Measurements from ENCODE around the gene FRMD1.
"Not testable (repeated sequence)": the region's sequence is repeated elsewhere in the genome, so short reads cannot be mapped to it uniquely, and the experiment has no call there.

FRMD1 gene

DNA sequence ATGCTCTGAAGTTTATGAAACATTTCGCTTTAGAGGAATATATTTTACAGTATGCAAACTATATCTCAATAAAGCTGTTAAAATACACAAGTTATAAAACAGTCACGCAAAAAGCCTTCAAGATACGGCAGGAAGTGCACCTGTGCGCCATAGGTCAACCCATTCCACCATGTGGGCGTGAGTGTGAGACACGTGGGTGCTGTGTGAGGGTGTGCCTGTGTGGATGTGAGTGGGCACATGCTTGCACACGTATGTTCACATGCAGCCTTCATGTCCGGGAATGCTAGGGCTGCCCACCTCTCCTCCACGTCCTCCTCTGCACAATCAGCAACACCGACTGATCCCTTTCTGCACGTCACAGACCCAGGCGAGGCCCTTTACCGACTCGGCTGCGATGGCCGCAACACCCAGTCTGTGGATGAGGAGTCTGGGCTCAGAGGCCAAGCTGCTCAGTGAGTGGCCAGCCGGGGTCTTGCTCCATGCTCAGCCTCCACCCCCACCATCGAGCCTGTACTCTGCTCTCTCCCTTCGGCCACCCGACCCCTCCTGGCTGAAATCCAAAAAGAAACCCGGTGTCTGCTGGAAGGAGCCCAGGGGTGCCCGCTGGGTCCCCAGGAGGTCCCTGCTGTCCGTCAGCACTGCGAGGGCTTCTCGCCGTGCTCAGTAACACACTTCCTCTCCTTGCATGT, 3.0 kb upstream of the FRMD1 start:
- in situ Hi-C loops (cut with MboI; ENCODE audit: low sequenced_read_pairs) = no loop called here

DNA sequence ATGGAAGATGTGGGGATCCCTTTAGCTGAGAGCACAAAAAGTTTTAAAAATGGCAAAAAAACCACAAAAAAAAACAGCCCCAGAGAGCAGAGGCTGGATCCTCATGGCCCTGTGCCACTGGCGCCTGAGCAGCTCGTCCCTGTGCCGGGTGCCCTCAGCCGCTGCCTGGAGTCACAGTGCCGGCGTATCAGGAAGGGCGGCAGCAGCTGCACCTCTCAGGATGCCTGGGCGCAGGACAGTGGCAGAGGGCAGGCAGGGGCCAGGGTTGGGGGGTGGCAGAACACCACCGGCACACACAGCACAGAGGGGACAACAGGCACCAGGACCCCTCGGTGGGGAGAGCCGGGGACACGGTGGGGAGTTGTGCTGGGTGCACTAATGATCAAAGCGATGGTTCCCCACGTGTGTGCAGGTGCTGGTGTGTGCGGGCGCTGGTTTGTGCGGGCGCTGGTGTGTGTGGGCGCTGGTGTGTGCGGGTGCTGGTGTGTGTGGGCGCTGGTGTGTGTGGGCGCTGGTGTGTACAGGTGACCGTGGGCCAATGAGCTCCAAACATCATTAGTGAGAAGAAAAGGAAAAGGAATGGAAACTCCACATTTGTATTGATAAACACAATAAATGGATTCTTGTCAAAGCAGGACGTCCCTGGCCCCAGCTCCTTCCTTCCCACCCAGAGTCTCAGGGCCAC, 1.5 kb upstream of the FRMD1 start:
- in situ Hi-C loops (cut with MboI; ENCODE audit: low sequenced_read_pairs) = no loop called here

DNA sequence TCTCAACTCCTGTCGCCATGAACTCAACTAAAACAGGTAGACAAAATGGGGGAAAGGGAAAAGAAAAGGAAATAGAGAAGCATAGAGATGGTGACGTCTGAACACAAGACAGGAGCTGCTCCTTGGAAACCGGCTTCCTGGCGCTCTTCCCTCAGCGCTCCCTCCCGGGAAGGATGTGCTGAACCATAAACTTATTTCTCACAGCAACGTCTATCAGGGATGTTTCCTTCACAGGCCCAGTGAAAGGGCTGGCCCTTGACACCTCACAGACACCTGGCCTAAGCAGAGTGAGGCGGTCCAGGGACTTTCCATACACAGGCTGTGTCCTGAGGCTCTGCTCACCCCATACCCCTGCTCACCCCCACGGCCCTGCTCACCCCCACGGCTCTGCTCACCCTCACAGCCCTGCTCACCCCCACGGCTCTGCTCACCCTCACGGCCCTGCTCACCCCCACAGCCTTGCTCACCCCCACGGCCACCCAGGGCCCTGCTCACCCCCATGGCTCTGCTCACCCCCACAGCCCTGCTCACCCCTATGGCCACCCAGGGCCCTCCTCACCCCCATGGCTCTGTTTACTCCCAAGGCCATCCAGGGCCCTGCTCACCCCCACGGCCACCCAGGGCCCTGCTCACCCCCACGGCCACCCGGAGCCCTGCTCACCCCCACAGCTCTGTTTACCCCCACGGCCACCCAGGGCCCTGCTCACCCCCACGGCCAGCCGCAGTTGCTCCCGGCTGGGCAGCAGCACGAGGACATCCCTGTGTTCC, 653 bp downstream of the FRMD1 start:
- in situ Hi-C loops (cut with MboI; ENCODE audit: low sequenced_read_pairs) = no loop called here

DNA sequence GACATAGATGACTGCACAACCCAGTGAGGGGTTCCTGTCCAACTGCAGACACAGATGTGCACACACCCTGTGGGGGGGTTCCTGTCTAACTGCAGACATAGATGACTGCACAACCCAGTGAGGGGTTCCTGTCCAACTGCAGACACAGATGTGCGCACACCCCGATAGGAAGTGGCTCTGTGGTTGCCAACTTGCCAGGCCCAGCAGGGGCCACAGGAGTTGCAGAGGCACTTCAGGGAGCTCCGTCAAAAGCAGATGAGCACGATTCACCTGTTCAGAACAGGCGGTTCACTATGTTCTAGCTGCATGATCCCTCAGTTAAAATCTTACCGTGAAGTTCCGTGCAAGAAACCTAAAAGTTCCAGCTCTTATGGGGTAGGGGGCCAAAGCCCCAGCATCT, 1.6 kb downstream of the FRMD1 start:
- in situ Hi-C loops (cut with MboI; ENCODE audit: low sequenced_read_pairs) = not testable (repeated sequence)

DNA sequence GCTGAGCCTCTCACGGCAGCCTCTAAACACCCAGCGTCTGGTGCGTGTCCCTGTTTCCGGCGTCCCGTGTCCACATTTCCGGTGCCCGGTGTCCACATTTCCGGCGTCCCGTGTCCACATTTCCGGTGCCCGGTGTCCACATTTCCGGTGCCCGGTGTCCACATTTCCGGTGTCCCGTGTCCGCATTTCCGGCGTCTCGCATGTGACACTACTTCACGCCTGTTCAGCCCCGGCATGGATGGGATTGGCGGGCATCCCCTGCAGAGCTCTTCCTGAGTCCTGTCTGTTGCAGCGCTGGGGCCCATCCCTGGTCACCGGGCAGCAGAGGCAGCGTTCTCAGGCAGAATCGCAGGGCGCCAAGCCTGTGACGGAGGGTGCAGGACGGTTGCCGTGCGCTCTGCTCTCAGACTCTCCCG, 3.2 kb downstream of the FRMD1 start:
- in situ Hi-C loops (cut with MboI; ENCODE audit: low sequenced_read_pairs) = no loop called here

DNA sequence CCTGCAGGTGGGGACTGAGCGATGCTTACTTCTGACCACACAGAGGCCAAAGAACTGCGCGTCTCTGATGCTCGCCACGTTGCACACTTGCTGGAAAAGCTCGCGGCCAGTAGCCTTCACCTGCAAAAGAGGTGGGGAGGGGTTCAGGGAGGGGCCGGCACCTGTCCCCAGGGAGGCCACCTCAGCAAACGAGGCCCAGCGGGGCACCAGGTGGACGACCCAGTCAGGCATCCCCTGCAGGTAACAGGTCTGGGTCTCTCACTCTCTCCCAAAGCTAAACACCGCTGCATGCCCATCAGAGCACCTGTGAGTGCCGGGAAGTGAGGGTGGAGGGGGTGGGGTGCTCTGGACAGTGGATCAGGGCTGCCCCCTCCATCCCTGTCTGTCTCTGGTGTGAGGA, 3.8 kb downstream of the FRMD1 start:
- in situ Hi-C loops (cut with MboI; ENCODE audit: low sequenced_read_pairs) = no loop called here

DNA sequence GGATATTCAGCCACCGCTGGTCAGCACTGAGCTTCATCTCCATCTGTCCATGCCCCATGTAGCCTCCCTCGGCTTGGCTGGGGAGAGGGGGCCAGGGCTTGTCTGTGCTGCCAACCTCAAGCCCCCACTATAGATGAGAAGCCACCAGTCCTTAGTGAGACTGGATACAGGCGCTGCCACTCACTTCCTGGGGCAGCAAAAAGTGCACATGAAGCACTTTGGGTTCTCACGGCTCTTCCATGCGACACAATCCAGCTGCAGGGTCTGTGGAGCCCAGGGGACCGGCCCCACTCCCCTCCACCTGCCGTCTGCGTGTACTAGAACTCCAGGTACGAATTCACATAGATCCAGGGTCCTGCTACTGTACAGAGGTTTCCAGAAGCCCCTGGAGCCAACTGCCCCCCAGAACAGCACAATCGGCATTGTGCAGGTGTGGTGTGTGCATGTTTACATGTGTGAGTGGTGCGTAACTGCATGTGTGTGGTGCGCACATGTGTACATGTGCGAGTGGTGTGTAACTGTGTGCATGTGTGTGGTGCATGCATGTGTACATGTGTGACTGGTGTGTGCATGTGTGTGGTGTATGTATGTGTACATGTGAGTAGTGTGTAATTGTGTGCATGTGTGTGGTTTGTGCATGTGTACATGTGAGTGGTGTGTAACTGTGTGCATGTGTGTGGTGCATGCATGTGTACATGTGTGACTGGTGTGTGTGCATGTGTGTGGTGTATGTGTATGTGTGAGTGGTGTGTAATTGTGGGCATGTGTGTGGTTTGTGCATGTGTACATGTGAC, 4.9 kb downstream of the FRMD1 start:
- in situ Hi-C loops (cut with MboI; ENCODE audit: low sequenced_read_pairs) = no loop called here

DNA sequence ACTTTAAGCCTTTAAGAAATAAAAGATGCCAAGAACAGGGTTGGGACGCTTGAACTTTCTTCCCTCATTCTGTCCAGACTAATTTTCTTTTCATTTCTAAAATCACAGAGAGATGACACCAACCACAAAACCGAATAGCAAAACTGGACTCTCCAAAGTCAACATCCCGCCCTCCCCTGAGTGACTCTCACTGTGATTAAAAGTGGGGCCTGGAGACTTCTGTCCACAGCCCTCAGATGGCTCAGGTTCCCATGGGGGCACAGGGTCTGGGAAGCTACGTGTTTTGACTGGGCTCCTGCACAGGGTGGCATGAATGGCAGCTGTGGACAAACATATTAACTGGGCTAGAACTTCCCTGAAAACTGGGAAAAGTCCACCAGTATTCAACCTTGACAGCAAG, 6.3 kb downstream of the FRMD1 start:
- in situ Hi-C loops (cut with MboI; ENCODE audit: low sequenced_read_pairs) = no loop called here

DNA sequence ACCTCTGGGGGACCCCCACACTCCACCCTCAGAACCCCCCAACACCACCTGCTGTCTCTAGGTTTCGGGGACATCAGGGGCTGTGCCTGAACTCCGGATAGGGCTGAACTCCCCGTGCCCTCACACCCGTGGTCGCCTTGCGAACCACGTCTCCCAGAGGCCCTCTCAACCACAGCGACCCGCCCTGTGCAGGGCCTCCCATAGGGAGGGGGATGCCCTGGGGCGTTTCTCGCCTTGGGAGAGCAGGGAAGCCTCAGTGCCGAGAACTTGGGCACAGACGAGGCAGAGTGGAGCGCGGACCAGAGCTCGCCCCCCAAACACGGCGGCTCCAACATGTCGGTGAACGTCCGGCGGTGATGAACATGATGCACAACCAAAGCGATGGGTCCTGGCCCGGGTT, 6.8 kb downstream of the FRMD1 start:
- in situ Hi-C loops (cut with MboI; ENCODE audit: low sequenced_read_pairs) = no loop called here

DNA sequence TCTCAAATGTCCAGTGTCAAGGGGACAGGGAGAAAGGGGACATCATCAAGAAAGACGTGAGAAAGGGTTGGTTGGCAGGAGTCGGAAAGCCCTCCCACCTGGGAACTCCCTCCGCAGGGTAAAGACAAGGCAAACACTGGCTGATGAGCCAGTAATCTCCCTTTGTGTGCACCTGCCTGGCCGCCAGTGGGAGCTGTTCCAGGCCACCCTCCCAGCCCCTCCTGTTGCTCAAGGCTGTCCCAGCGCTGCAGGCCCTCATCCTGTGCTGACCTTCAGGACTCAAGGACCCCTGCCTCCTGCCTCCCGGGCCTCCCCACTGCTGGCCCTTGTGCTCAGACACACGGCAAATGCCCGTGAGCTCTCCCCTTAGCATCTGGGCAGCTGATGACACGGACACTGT, 7.4 kb downstream of the FRMD1 start:
- in situ Hi-C loops (cut with MboI; ENCODE audit: low sequenced_read_pairs) = no loop called here

DNA sequence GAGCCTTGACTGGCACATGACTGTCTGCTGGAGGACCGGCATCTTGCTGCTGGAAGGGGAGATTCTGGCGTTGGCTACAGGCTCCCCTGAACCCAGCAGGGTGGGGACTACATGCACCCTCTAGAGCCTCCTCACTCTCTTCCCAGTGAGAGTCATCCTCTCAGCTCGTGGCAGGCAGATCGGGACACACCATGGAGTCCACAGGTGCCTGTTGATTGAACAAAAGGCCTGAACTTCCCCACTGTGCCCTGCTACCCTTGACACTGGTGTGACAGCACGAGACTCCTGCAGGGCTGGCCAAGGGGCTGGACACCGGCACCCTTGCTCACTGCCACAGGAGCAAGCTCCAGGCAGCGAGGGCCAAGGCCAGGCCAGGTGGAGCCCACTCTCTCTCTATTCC, 8.2 kb downstream of the FRMD1 start:
- in situ Hi-C loops (cut with MboI; ENCODE audit: low sequenced_read_pairs) = no loop called here

DNA sequence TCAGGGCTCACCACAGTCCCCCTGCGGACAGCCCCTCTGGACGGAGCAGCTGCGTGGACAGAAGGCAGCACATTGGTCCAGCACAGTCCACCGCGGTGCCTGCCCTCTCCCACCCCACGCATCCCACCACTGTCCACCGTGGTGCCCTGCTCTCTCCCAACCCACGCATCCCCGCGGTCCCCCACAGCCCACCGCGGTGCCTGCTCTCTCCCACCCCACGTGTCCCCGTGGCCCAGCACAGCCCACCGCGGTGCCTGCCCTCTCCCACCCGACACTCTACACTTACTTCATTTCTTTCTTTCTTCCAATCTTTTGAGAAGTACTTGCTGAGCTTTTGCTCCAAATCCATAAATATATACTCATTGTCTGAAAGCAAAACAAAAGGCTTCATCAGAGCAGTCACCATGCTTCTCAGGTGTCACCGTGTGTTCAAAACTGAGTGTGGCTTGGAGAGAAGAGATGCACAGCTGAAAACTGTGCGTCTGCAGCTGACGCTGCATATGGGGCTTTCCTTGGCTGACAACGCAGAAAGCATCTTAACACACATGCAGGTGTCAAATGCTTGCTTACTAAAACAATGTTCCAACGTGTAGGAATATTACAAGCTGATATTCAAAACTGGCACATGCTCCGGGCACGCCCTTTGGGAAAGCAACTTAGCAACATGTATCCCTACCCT, 11.8 kb downstream of the FRMD1 start:
- in situ Hi-C loops (cut with MboI; ENCODE audit: low sequenced_read_pairs) = no loop called here

DNA sequence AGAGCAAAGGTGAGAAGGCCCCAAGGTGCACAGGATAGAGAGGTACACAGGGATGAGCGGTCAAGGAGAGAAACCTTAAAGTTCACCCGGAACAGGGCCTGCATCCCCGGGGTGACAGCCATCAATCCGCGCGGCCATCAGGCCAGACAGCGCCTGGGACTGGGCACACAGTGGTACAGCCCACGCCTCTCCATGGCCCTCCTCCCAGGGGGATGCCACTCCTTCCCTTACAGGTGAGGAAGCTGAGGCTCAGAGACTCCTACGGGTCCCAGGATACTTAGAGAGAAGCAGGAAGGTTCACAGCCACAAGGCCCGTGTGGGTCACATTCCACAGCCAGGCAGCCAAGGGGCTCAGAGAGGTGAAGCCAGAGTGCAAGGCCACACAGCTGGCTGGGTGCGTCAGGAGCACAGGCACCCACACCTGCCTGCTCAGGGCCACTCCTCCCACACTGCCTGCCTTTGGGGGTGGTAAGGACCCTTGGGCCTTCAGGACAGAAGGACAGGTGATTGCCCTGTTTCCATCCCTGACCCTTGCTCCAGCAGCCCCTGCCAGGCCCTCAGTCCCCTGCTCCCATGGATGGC, 14.7 kb downstream of the FRMD1 start:
- in situ Hi-C loops (cut with MboI; ENCODE audit: low sequenced_read_pairs) = no loop called here

DNA sequence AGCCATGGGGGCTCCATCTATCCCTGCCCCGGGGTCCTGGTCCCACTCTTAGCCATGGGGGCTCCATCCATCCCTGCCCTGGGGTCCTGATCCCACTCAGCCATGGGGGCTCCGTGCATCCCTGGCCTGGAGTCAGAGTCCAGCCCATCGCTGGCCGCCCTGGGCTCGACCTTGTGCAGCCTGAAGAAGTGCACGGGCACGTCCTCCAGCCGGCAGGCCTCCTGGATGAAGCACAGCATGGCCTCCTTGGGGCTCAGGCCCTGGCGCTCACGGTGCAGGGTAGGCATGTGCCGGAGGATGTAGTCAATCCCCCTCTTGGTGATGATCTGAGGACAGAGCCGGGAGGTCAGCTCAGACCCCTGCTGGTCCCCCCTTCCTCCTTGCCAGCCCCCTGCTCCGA, 15.6 kb downstream of the FRMD1 start:
- in situ Hi-C loops (cut with MboI; ENCODE audit: low sequenced_read_pairs) = no loop called here

DNA sequence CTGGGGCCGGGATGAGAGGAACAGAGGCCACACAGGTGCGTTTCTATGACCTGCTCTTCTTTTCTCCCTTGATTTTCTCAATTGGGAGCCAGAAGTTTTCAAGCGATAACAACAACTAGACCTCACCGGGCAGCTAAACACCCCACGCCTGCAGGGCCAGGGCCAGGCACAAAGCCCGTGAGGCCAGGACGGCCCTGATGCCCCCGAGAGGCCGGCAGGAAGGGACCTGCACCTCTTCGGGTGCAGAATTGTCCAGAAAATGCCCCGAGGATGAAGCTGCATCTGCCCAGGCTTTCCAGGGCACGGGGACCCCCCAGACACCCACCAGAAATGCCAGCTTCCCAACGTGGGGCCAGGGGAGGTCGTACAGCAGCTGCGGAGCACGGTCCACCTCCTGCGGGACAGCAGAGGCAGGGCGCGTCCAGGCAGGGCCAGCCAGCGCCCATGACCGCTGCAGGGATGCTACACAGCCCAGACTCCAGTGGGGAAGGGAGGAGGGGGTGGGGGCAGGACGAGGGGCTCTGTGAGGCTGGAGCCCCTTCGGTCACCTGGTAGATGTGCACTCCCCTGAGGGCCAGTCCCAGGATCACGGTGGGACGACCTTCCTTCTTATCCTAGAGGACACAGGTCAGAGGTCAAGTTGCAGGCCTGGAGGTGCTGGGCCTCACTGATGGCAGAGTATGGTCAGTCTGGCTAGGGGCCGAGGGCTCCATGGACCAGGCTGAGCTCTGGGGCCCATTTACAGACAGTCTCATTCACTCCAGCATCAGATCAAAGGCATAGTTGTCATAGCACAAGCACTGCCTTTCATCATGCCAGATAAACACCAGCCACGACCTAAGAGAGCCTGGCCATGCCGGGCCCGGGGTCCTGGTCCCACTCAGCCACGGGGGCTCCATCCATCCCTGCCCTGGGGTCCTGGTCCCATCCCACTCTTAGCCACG, 16.4 kb downstream of the FRMD1 start:
- in situ Hi-C loops (cut with MboI; ENCODE audit: low sequenced_read_pairs) = no loop called here

DNA sequence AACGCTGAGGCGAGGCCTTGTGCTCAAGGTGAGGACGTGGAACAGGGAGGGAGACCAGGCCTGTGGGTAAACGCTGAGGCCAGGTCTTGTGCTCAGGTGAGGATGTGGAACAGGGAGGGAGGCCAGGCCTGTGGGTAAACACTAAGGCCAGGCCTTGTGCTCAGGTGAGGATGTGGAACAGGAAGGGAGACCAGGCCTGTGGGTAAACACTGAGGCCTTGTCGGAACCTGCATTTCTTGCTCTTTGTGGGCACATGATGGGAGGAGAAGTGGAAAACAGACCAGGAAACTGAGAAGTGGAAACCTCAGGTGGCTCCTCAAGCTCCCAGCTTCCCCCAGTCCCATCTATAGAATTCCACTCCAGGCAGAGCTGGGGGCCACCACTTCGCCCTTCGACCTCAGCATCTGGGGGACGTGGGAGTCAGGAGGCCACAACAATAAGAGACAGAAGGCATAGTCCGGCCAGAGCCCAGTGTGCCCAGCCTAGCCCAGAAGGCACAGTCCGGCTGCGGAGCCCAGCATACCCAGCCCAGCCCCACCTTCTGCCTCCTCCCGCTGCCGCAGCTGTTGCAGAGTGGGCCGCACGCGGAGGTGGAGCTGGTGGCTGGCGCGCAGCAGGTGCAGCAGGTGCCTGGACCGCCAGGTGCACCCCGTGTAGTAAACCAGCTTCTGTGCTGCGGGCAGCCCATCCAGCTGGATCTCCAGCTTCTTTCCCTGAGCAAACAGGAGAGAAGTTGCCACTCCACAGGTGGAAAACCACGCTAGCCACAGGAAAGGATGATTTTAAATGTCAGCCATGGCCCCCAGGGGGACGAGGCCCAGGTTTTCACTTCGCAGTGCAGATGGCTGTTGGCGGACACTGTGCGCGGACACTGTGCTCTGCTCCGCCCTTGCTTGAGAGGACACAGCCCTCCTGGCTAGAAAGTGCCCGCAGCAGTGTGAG, 17.5 kb downstream of the FRMD1 start:
- in situ Hi-C loops (cut with MboI; ENCODE audit: low sequenced_read_pairs) = no loop called here

DNA sequence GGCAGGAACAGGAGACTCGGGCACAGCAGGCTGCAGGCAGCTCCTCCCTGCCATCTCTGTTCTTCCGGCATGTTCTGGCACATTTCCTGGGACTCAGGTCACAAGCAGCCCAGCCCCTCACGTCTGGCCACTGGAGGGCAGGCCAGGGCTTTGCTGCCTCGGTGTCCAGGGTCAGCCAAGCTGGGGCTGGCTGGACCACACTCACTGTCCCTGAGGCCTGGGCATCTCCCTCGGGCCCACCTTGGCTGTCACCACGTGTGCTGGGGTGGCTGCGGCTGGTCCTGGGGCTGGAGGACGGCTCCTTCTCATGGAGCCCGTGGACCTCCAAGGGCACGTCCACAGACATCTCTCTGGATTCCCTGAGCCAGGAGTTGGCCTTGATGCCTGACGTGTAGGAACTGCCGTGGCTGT, 18.5 kb downstream of the FRMD1 start:
- in situ Hi-C loops (cut with MboI; ENCODE audit: low sequenced_read_pairs) = no loop called here

Data from hTERT RPE-1 (cell line).